Hepatocyte (in vitro differentiated cells): ENCODE results near the gene SLC25A44. TPM values are rescaled to one million over a fixed set of nuclear protein-coding genes. Genes with fewer than 3 reads are reported as not detected.

Experiments
- DNase-seq: peaks from one replicate; pipeline ENCODE4 v3.0.0-alpha.2; 2016; ENCODE audit warnings: low spot score
- H2AFZ ChIP-seq: fragments of 200-600 bp; sonication (generic); 2 replicates; pipeline ENCODE4 v1.6.0; 2016; ENCODE audit warnings: antibody characterized with exemption, mild to moderate bottlenecking
- H3K27ac ChIP-seq: fragments of 200-600 bp; sonication (generic); 2 replicates; pipeline ENCODE4 v1.5.1; 2016; ENCODE audit warnings: mild to moderate bottlenecking
- H3K27me3 ChIP-seq: fragments of 200-600 bp; sonication (generic); 2 replicates; pipeline ENCODE4 v1.6.1; 2016
- H3K36me3 ChIP-seq: fragments of 200-600 bp; sonication (generic); replicated peaks from 2 replicates; pipeline ENCODE4 v1.5.1; 2016; ENCODE audit warnings: low read depth; ENCODE audit not compliant: insufficient read depth
- H3K4me1 ChIP-seq: fragments of 200-600 bp; sonication (generic); 2 replicates; pipeline ENCODE4 v1.5.1; 2016; ENCODE audit warnings: mild to moderate bottlenecking, moderate library complexity; ENCODE audit not compliant: insufficient read depth
- H3K4me2 ChIP-seq: fragments of 200-600 bp; sonication (generic); 2 replicates; pipeline ENCODE4 v1.6.0; 2016
- H3K4me3 ChIP-seq: fragments of 200-600 bp; sonication (generic); 2 replicates; pipeline ENCODE4 v1.5.1; 2016; ENCODE audit warnings: mild to moderate bottlenecking
- H3K79me2 ChIP-seq: fragments of 200-600 bp; sonication (generic); 2 replicates; pipeline ENCODE4 v1.6.0; 2017; ENCODE audit warnings: mild to moderate bottlenecking
- H3K9me2 ChIP-seq: fragments of 200-600 bp; sonication (generic); replicated peaks from 2 replicates; pipeline ENCODE4 v1.6.0; 2017; ENCODE audit warnings: mild to moderate bottlenecking; ENCODE audit not compliant: insufficient read depth
- H3K9me3 ChIP-seq: fragments of 200-600 bp; sonication (generic); 2 replicates; pipeline ENCODE4 v1.5.1; 2016; ENCODE audit warnings: low read depth, mild to moderate bottlenecking
- H4K20me1 ChIP-seq: fragments of 200-600 bp; sonication (generic); 2 replicates; pipeline ENCODE4 v1.6.0; 2016; ENCODE audit warnings: mild to moderate bottlenecking; ENCODE audit not compliant: insufficient read depth, poor library complexity, severe bottlenecking
- EZH2 ChIP-seq: fragments of 200-600 bp; sonication (generic); IDR thresholded peaks from 2 replicates; pipeline ENCODE4 v1.6.1; 2016; ENCODE audit warnings: antibody characterized with exemption, mild to moderate bottlenecking, borderline replicate concordance
- EZH2phosphoT487 ChIP-seq: fragments of 200-600 bp; sonication (generic); IDR thresholded peaks from one replicate; pipeline ENCODE4 v1.6.1; 2018; ENCODE audit warnings: antibody characterized with exemption, mild to moderate bottlenecking, low read depth, moderate library complexity; ENCODE audit not compliant: unreplicated experiment, severe bottlenecking
- WGBS: methylation state at CpG from one replicate; pipeline ENCODE4 v1.1.6; 2016; ENCODE audit warnings: low lambda C conversion rate; ENCODE audit errors: missing lambda C conversion rate; 5-methylcytosine and 5-hydroxymethylcytosine counted together
- polyA plus RNA-seq: library from polyadenylated mRNA; unstranded; fragments of >200 nt; fragmentation: Nextera tagmentation; extraction: Ambion mirVana; gene quantifications from 2 replicates; pipeline ENCODE4 v1.2.1, GENCODE V29; 2016
- total RNA-seq: library from RNA; depleted of rRNA; stranded (reverse); fragments of >200 nt; gene quantifications from 2 replicates; pipeline ENCODE4 v1.2.3, GENCODE V29; 2014
- TF ChIP-seq, protein P1 (sequence below): fragments of 200-600 bp; sonication (generic); IDR thresholded peaks from 2 replicates; pipeline ENCODE4 v1.5.1; 2016; ENCODE audit warnings: antibody characterized with exemption, mild to moderate bottlenecking; ENCODE audit not compliant: poor library complexity

Gene SLC25A44
- total and polyA plus RNA-seq, 2 experiments from 2014 or later = 16.9 to 19.3 TPM

DNA sequence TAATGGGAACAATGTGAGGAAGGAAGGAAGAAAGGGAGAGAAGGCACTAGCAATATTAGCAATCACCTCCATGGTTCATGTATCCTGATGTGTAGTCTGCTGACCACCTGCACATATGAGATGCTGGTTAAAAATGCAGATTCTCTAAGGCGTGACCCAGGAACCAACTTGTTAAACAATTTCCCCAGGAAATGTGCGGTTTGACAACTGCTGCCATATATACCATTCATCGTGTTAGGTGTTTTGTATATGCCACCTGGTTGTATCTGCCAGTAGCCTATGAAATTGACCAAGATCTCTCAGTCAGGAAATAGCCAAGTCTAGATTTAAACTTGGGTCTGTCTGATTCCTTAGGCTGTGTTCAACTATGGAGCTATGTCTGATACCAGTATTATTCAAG is 36.4 kb upstream of the SLC25A44 start:
- TF ChIP-seq, protein P1, sequence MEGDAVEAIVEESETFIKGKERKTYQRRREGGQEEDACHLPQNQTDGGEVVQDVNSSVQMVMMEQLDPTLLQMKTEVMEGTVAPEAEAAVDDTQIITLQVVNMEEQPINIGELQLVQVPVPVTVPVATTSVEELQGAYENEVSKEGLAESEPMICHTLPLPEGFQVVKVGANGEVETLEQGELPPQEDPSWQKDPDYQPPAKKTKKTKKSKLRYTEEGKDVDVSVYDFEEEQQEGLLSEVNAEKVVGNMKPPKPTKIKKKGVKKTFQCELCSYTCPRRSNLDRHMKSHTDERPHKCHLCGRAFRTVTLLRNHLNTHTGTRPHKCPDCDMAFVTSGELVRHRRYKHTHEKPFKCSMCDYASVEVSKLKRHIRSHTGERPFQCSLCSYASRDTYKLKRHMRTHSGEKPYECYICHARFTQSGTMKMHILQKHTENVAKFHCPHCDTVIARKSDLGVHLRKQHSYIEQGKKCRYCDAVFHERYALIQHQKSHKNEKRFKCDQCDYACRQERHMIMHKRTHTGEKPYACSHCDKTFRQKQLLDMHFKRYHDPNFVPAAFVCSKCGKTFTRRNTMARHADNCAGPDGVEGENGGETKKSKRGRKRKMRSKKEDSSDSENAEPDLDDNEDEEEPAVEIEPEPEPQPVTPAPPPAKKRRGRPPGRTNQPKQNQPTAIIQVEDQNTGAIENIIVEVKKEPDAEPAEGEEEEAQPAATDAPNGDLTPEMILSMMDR = no peak
- TF ChIP-seq EZH2 (no peak), EZH2phosphoT487 (no peak)
- no peak for DNase-seq
- H3K4me2 ChIP-seq = no peak overlapping the region
- H3K36me3 ChIP-seq = no peaks in the 10 kb centered on the region
- 93% methylated on average over 3 of the region's 3 CpGs for WGBS
- no peak overlapping the region for H2AFZ ChIP-seq
- H3K27me3 ChIP-seq = no peaks in the 10 kb centered on the region
- no peaks in the 10 kb centered on the region for H4K20me1 ChIP-seq
- H3K9me2 ChIP-seq = no peaks in the 10 kb centered on the region
- peaks cover 10% of the 10 kb centered on the region for H3K4me1 ChIP-seq
- no peaks in the 10 kb centered on the region for H3K9me3 ChIP-seq
- no peak overlapping the region for H3K4me3 ChIP-seq
- no peak overlapping the region for H3K27ac ChIP-seq
- H3K79me2 ChIP-seq = no peaks in the 10 kb centered on the region

DNA sequence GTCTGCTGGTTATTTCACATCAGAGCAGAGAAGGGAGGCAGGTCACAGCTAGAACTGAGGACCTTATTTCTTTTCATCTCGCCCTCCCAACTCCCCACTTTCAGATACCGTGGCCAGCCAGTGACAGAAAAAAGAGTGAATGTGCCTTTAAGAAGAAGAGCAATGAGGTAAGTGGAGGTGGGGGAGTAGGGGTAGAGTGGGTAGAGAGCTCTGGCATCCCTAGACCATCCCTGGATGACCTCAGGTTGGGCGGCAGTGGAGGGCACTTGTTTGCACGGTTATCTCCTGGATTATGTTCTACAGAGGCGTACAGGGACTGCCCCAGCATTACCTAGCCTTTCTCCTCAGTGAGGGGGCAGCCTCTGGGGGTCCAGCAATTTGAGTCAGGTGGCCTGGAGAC is 35.9 kb upstream of the SLC25A44 start:
- H3K79me2 ChIP-seq = no peaks in the 10 kb centered on the region
- no peak overlapping the region for H3K4me2 ChIP-seq
- DNase-seq = no peak
- WGBS = 83% methylated on average over 5 of the region's 5 CpGs
- no peaks in the 10 kb centered on the region for H3K9me3 ChIP-seq
- no peak overlapping the region for H2AFZ ChIP-seq
- H4K20me1 ChIP-seq = no peaks in the 10 kb centered on the region
- TF ChIP-seq EZH2phosphoT487 (no peak), EZH2 (no peak)
- TF ChIP-seq, protein P1 = no peak
- H3K9me2 ChIP-seq = no peaks in the 10 kb centered on the region
- no peaks in the 10 kb centered on the region for H3K27me3 ChIP-seq
- no peak overlapping the region for H3K4me3 ChIP-seq
- H3K4me1 ChIP-seq = peaks cover 10% of the 10 kb centered on the region
- H3K36me3 ChIP-seq = no peaks in the 10 kb centered on the region
- no peak overlapping the region for H3K27ac ChIP-seq

DNA sequence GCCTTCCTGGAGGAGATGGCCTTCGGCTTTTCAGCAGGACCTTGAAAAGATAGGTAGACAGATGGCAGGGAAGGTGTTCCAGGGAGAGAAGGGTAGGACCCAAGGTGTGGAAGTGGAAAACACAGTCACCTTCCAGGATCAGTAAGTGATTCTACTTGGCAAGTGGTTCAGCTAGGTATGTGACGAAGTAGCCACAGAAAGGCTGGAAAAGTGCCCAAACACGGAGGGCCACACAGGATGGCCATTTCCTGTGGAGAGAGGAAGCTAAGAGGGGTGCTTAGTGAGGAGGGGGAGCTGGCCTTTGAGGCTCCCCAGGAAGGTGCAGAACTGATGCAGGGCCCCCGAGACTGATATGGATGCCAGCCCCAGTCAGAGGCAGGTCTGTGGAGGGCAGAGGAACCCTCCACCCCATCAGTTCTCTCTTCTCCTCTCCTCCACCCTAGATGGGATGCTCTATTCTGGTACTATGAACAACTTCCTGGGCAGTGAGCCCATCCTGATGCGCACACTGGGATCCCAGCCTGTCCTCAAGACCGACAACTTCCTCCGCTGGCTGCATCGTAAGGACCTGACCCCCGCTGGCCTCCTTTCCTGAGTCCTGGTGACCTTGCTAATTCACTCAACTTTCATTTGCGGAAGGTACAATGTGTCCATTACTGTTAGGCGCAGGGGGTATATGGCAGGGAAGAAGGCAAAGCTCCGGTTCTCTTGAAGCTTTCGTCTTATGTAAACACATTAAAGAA is 33.7 kb upstream of the SLC25A44 start:
- no peaks in the 10 kb centered on the region for H3K9me2 ChIP-seq
- no peaks in the 10 kb centered on the region for H3K27me3 ChIP-seq
- H3K9me3 ChIP-seq = no peaks in the 10 kb centered on the region
- DNase-seq = no peak
- H3K4me2 ChIP-seq = peak overlapping the region; percentile 82
- no peaks in the 10 kb centered on the region for H4K20me1 ChIP-seq
- peak overlapping the region; percentile 87 for H2AFZ ChIP-seq
- peak overlapping the region; percentile 74 for H3K27ac ChIP-seq
- peaks cover 10% of the 10 kb centered on the region for H3K4me1 ChIP-seq
- 73% methylated on average over 13 of the region's 13 CpGs for WGBS
- no peak overlapping the region for H3K4me3 ChIP-seq
- no peaks in the 10 kb centered on the region for H3K79me2 ChIP-seq
- no peak for TF ChIP-seq EZH2phosphoT487
- no peak for TF ChIP-seq EZH2
- TF ChIP-seq, protein P1 = no peak
- no peaks in the 10 kb centered on the region for H3K36me3 ChIP-seq
